ENCODE results near the gene NFS1. TPM values are rescaled to one million over a fixed set of nuclear protein-coding genes. Genes with fewer than 3 reads are reported as not detected.
A peak's percentile ranks its signal among the peaks of the same experiment; 100 is the strongest.

NFS1 gene
- total and polyA plus RNA-seq, 2 of the 4 experiments (the other 2 are of a cell fraction): 16.5 to 35.6 TPM

DNA sequence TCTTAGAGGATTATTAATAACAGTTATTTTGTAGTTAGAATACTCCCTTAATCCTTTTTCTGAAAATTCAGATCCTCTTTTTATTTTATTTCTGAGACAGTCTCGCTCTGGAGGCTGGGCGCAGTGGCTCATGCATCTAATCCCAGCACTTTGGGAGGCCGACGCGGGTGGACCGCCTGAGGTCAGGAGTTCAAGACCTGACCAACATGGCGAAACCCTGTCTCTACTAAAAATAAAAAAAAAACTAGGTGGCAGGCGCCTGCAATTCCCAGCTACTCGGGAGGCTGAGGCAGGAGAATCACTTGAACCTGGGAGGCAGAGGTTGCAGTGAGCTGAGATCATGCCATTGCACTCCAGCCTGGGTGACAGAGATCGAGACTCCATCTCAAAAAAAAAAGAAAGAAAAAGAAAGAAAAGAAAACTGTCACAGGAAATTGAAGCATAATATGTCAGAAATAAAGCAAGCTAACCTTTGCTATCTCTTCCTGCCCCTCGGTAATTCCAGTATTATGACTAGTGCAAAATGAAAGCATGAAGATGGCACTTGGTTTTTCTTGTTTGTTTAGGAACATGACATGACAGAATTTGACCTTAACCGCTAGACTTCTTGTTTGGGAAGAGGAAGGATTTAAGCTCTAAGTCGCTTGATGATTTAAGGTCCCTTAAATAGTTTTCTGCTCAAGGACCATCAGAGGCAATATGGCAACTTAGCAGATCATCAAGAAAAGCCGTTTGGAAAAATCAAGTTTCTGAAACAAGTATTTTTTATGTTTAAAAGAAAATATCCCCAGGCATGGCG lies 44.7 kb upstream of the NFS1 start:
- H3K4me1 ChIP-seq (ENCODE audit: control insufficient read depth, insufficient read depth, low read length): peaks cover 6% of the 10 kb centered on the region
- peak; percentile 31 for DNase-seq
- in situ Hi-C loops (cut with MboI; ENCODE audit: low sequenced_read_pairs): loop anchor here (10.0 kb wide), 1 partner anchor 141 kb away; no protein-coding TSS in a partner anchor
- whole genome bisulfite sequencing, 2 experiments (ENCODE audit: extremely low coverage in 2 of 2, insufficient read length in 1 of 2): 93% methylated on average over 2 of the region's 15 CpGs; no CpG with 5 or more reads in 1 of the 2 experiments
- no peaks in the 10 kb centered on the region for H3K27me3 ChIP-seq (ENCODE audit: control insufficient read depth, insufficient read depth, low read length)
- H3K36me3 ChIP-seq (ENCODE audit: control insufficient read depth, insufficient read depth, low read length): peaks cover 9% of the 10 kb centered on the region
- H4K8ac ChIP-seq (ENCODE audit: low read depth in 2 of 2, low read length in 2 of 2): peak overlapping the region; percentile 82 to 84; a peak in 3 of 4 replicates
- H2BK120ac ChIP-seq (ENCODE audit: low read depth, low read length): peak overlapping the region; percentile 71
- no peak overlapping the region; the same call in 1 of the 2 replicates for H3K4me3 ChIP-seq (ENCODE audit: insufficient read depth, low read depth, low read length)
- peaks cover 9% of the 10 kb centered on the region for H3K9me1 ChIP-seq (ENCODE audit: insufficient read depth, low read length)
- H4K5ac ChIP-seq (ENCODE audit: low read depth, low read length): peak overlapping the region; percentile 40
- peak overlapping the region; percentile 48; the same call in 1 of the 2 replicates for H3K56ac ChIP-seq (ENCODE audit: extremely low read depth, insufficient read depth, low read length)
- intact Hi-C loops (cut with micrococcal nuclease): loop anchor here (2.0 to 5.0 kb wide), 4 partner anchors 25 to 208 kb away; partner anchors contain the start of genes CPNE1, RBM12 and SCAND1
- no peaks in the 10 kb centered on the region for H3K9me3 ChIP-seq (ENCODE audit: control insufficient read depth, insufficient read depth, low read length)
- BruUV-seq (replicated peaks): no TSS peak
- ATAC-seq (ENCODE audit: low read depth): no peak
- peak overlapping the region; percentile 67 for H3K23ac ChIP-seq (ENCODE audit: low read depth, low read length)
- peak overlapping the region; percentile 79 for H3K4me2 ChIP-seq (ENCODE audit: low read depth, low read length)
- dilution Hi-C loops (cut with HindIII; ENCODE audit: low sequenced_read_pairs, unreplicated experiment): no loop called here
- H2BK15ac ChIP-seq (ENCODE audit: low read depth, low read length): no peak overlapping the region; the same call in 2 of the 3 replicates
- H3K14ac ChIP-seq (replicated peaks; ENCODE audit: low read depth, low read length): peak overlapping the region; percentile 87
- ChIA-PET POLR2A (ENCODE audit: unreplicated experiment) (interaction anchor here (0.7 to 2.3 kb wide), 3 partner anchors 25 to 140 kb away, joined by 4 to 13 read pairs (median 10); no protein-coding TSS in a partner anchor), CTCF (interaction anchor here (0.7 kb wide), 1 partner anchor 38 kb away, joined by 3 read pairs; no protein-coding TSS in a partner anchor)
- H3K79me1 ChIP-seq (ENCODE audit: low read depth in 1 of 2, low read length in 2 of 2): peaks cover 0 to 19% of the 10 kb centered on the region in 2 experiments; a peak in 2 of 4 replicates
- H2AK5ac ChIP-seq (ENCODE audit: low read depth, low read length): no peak overlapping the region
- H3K18ac ChIP-seq (ENCODE audit: low read depth, low read length): peak overlapping the region; percentile 79; the same call in 1 of the 2 replicates
- H3K9ac ChIP-seq (ENCODE audit: low read depth, low read length): no peak overlapping the region; the same call in 1 of the 2 replicates
- TF ChIP-seq NFE2L2 (IDR thresholded peaks at IDR 0.05; ENCODE audit: low read depth, low read length): peak; percentile 66
- no peak for TF ChIP-seq CEBPB (IDR thresholded peaks at IDR 0.05; ENCODE audit: low read depth, low read length)
- TF ChIP-seq, protein P1, sequence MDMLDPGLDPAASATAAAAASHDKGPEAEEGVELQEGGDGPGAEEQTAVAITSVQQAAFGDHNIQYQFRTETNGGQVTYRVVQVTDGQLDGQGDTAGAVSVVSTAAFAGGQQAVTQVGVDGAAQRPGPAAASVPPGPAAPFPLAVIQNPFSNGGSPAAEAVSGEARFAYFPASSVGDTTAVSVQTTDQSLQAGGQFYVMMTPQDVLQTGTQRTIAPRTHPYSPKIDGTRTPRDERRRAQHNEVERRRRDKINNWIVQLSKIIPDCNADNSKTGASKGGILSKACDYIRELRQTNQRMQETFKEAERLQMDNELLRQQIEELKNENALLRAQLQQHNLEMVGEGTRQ (IDR thresholded peaks at IDR 0.05; ENCODE audit: low read depth, low read length): no peak
- peak overlapping the region; percentile 94 for H2BK5ac ChIP-seq (ENCODE audit: low read depth, low read length, poor library complexity, severe bottlenecking)
- peaks cover 26% of the 10 kb centered on the region for H4K20me1 ChIP-seq (ENCODE audit: insufficient read depth, low read length)
- H2BK20ac ChIP-seq (ENCODE audit: low read depth, low read length): peak overlapping the region; percentile 48; the same call in 1 of the 2 replicates
- H2AFZ ChIP-seq (replicated peaks; ENCODE audit: low read length, poor library complexity): no peak overlapping the region
- H3K27ac ChIP-seq (ENCODE audit: insufficient read depth, low read length): peak overlapping the region; percentile 59; the same call in 1 of the 2 replicates
- peak overlapping the region; percentile 70; the same call in 1 of the 2 replicates for H3K4ac ChIP-seq (ENCODE audit: low read depth, low read length)
- no peak overlapping the region for H2AK9ac ChIP-seq (replicated peaks; ENCODE audit: low read depth, low read length, poor library complexity)
- no peak overlapping the region; the same call in 1 of the 2 replicates for H4K91ac ChIP-seq (ENCODE audit: insufficient read depth, low read depth, low read length)
